ENCODE data around the gene TBC1D7. TPM values are rescaled to one million over a fixed set of nuclear protein-coding genes. Genes with fewer than 3 reads are reported as not detected.
A peak's percentile ranks its signal among the peaks of the same experiment; 100 is the strongest.

The TBC1D7 gene
- total RNA-seq = 10 to 100 TPM; 20.2 to 20.6 TPM

- Mint-ChIP-seq H3K9me3 (no peaks in the 10 kb centered on the region), H3K4me1 (peaks cover 25% of the 10 kb centered on the region)
Observed at GRCh38 chr6:13328076-13328874, at the start of gene TBC1D7. TSS of gene TBC1D7 (minus strand) at chr6:13328537. CDS start at chr6:13326898, 1,639 bp downstream.

GRCh38 chr6:13377054-13377758, 48.9 kb upstream of the TBC1D7 start:
- DNase-seq = no peak
- Mint-ChIP-seq H3K4me1 (peaks cover 28% of the 10 kb centered on the region), H3K27ac (no peak overlapping the region), H3K36me3 (peaks cover 26% of the 10 kb centered on the region), H3K4me3 (no peak overlapping the region), H3K27me3 (no peaks in the 10 kb centered on the region), H3K9me3 (peaks cover 2% of the 10 kb centered on the region)

More at GRCh38 chr6:13328076-13328874, at the start of gene TBC1D7:
- Mint-ChIP-seq H3K27ac (peak within 1 kb of the TSS; percentile 91), H3K36me3 (peaks cover 6% of the 10 kb centered on the region), H3K27me3 (no peaks in the 10 kb centered on the region), H3K4me3 (peak within 1 kb of the TSS; percentile 89)
- peak; percentile 96 for DNase-seq

- Mint-ChIP-seq H3K27me3 (no peaks in the 10 kb centered on the region), H3K36me3 (peaks cover 22% of the 10 kb centered on the region), H3K9me3 (peaks cover 2% of the 10 kb centered on the region), H3K27ac (peak overlapping the region; percentile 86), H3K4me3 (peak overlapping the region; percentile 14), H3K4me1 (peaks cover 31% of the 10 kb centered on the region)
- peak; percentile 71 for DNase-seq
Observed at GRCh38 chr6:13375360-13375878, 47.1 kb upstream of the TBC1D7 start.

DNA sequence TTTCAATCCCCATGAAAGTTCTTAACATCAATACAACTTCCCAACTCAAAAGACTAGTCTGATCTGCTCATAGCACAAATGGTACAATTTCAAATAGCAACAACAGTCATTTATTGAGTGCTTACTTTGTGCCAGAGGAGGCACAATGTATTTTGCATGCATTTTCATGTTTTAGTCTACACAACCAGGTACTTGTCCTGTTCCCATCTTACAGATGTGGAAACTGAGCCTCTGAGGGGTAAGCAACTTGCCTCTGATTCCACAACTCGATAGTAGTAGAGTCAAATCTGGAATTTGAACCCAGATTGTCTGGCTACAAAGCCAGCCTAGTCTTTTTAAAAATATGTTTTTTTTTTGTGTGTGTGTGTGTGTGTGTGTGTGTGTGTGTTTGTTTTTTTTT, 45.6 kb upstream of the TBC1D7 start:
- Mint-ChIP-seq H3K9me3 (peaks cover 2% of the 10 kb centered on the region), H3K4me3 (no peak overlapping the region), H3K27me3 (no peaks in the 10 kb centered on the region), H3K4me1 (peaks cover 31% of the 10 kb centered on the region), H3K36me3 (peaks cover 24% of the 10 kb centered on the region), H3K27ac (no peak overlapping the region)
- no peak for DNase-seq

DNA sequence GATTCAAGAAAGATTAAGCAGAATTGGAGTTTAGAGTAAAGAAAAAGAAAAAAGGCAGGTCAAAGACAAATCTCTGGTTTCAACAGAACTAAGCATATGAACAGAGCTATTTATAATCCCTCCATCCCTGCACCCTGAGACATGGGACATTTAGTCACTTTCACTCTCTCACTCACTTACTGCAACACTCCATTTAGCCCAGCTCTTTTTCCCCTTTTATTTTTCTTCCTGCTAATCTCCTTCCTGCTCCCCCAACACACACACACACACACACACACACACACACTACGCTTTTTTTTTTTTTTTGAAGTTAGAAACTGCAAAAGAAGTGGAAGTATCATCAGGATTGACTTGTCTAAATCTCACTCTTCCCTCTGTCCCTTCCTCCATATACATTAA, 45.1 kb upstream of the TBC1D7 start:
- Mint-ChIP-seq H3K27ac (no peak overlapping the region), H3K36me3 (peaks cover 24% of the 10 kb centered on the region), H3K4me1 (peaks cover 31% of the 10 kb centered on the region), H3K9me3 (peaks cover 2% of the 10 kb centered on the region), H3K27me3 (no peaks in the 10 kb centered on the region), H3K4me3 (no peak overlapping the region)
- no peak for DNase-seq

GRCh38 chr6:13372688-13373487, 44.6 kb upstream of the TBC1D7 start:
- peaks cover 31% of the 10 kb centered on the region for H3K4me1 Mint-ChIP-seq

GRCh38 chr6:13372076-13372475, 43.7 kb upstream of the TBC1D7 start:
- Mint-ChIP-seq H3K4me1 (peaks cover 26% of the 10 kb centered on the region), H3K4me3 (no peak overlapping the region), H3K36me3 (peaks cover 13% of the 10 kb centered on the region), H3K27me3 (no peaks in the 10 kb centered on the region), H3K9me3 (peaks cover 2% of the 10 kb centered on the region), H3K27ac (no peak overlapping the region)
- no peak for DNase-seq

More at GRCh38 chr6:13372688-13373487, 44.6 kb upstream of the TBC1D7 start:
- no peak for DNase-seq
- Mint-ChIP-seq H3K27me3 (no peaks in the 10 kb centered on the region), H3K4me3 (no peak overlapping the region), H3K27ac (no peak overlapping the region), H3K9me3 (peaks cover 2% of the 10 kb centered on the region), H3K36me3 (peaks cover 19% of the 10 kb centered on the region)

DNA sequence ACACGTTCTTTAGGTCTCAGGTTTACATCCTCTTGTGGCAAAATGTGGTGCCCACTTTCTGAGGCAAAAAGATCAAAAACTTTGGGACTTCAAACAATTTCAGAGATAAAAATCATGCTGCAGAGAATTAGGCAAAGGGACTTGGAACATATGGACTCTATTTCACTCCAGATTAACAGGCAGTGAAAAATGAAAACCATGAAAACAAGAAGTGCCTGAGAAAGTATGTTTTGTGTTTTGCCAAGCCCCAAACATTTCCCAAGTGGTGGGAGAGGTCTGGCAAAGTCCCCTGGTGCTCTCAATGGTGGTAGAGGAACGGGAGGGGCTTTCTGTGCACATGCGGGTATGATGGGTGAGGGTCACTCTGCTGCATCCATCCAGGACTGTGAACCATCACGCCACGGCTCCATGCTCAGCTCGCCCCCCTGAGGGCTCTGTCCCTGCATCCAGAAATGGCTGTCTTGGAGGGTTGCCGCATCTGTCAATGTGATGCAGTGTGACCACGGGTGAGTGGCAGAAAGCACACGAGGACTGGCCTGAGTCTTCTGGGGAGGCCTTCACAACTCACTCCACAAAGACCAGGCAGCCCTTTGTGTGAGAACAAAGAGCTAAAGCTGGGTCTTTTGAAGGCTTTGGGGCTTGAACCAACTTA, 43.2 kb upstream of the TBC1D7 start:
- DNase-seq = no peak
- no peaks in the 10 kb centered on the region for H3K27me3 Mint-ChIP-seq
- H3K27ac Mint-ChIP-seq = no peak overlapping the region
- H3K4me3 Mint-ChIP-seq = no peak overlapping the region
- peaks cover 26% of the 10 kb centered on the region for H3K4me1 Mint-ChIP-seq
- peaks cover 2% of the 10 kb centered on the region for H3K9me3 Mint-ChIP-seq
- peaks cover 13% of the 10 kb centered on the region for H3K36me3 Mint-ChIP-seq

GRCh38 chr6:13370623-13371022, 42.3 kb upstream of the TBC1D7 start:
- no peak overlapping the region for H3K4me3 Mint-ChIP-seq
- peaks cover 18% of the 10 kb centered on the region for H3K4me1 Mint-ChIP-seq
- no peak for DNase-seq
- H3K27me3 Mint-ChIP-seq = no peaks in the 10 kb centered on the region
- H3K9me3 Mint-ChIP-seq = no peaks in the 10 kb centered on the region
- no peak overlapping the region for H3K27ac Mint-ChIP-seq
- peaks cover 4% of the 10 kb centered on the region for H3K36me3 Mint-ChIP-seq

DNA sequence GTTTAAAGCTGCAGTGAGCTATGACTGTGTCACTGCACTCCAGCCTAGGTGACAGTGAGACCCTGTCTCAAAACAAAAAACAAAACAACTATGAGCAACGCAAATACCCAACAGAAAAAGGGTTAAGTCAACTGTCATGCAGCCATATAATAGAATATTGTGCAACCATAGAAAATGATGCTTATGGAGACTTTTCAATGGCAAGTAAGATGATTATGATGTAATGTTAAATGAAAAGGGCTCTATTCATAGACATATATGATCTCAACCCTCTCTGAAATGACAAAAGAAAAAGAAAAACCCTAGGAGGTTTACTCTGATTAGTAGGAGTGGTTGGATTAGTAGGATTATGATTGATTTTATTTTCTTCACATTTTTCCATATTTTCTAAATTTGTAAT, 41.3 kb upstream of the TBC1D7 start:
- no peaks in the 10 kb centered on the region for H3K27me3 Mint-ChIP-seq
- no peak for DNase-seq
- no peak overlapping the region for H3K27ac Mint-ChIP-seq
- no peaks in the 10 kb centered on the region for H3K9me3 Mint-ChIP-seq
- H3K36me3 Mint-ChIP-seq = peaks cover 6% of the 10 kb centered on the region
- H3K4me1 Mint-ChIP-seq = peaks cover 11% of the 10 kb centered on the region
- no peak overlapping the region for H3K4me3 Mint-ChIP-seq

DNA sequence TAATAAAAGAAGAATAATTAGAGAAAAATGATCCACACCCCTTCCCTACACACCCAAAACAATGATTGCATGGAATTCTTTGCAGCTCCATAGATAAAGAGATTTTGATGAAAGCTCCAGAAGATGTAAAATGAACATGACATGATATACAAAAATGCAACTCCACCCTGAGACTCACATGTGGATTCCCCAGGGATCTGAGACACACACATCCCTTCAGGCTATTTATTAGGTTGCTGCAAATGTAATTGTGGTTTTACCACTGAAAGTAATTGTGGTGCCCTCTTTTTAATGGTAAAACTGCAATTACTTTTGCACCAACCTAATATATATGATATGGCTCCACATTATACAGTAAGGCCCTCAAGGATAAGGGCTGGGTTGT, 40.4 kb upstream of the TBC1D7 start:
- Mint-ChIP-seq H3K36me3 (peaks cover 8% of the 10 kb centered on the region), H3K9me3 (no peaks in the 10 kb centered on the region), H3K4me1 (peaks cover 9% of the 10 kb centered on the region), H3K27me3 (no peaks in the 10 kb centered on the region), H3K27ac (no peak overlapping the region), H3K4me3 (no peak overlapping the region)
- DNase-seq = no peak

- H3K4me3 Mint-ChIP-seq = no peak overlapping the region
- peaks cover 8% of the 10 kb centered on the region for H3K36me3 Mint-ChIP-seq
- H3K4me1 Mint-ChIP-seq = peaks cover 4% of the 10 kb centered on the region
- H3K9me3 Mint-ChIP-seq = no peaks in the 10 kb centered on the region
- H3K27ac Mint-ChIP-seq = no peak overlapping the region
- no peak for DNase-seq
- H3K27me3 Mint-ChIP-seq = no peaks in the 10 kb centered on the region
Observed at GRCh38 chr6:13368079-13368730, 39.9 kb upstream of the TBC1D7 start.

- Mint-ChIP-seq H3K27ac (no peak overlapping the region), H3K27me3 (no peaks in the 10 kb centered on the region), H3K4me3 (no peak overlapping the region), H3K36me3 (peaks cover 8% of the 10 kb centered on the region), H3K9me3 (no peaks in the 10 kb centered on the region), H3K4me1 (peaks cover 3% of the 10 kb centered on the region)
- no peak for DNase-seq
Observed at GRCh38 chr6:13367396-13367795, 39.1 kb upstream of the TBC1D7 start.

- Mint-ChIP-seq H3K36me3 (peaks cover 8% of the 10 kb centered on the region), H3K9me3 (no peaks in the 10 kb centered on the region), H3K27ac (no peak overlapping the region), H3K4me3 (no peak overlapping the region), H3K27me3 (no peaks in the 10 kb centered on the region), H3K4me1 (peaks cover under 1% of the 10 kb centered on the region)
- DNase-seq = no peak
Observed at GRCh38 chr6:13365320-13365719, 37.0 kb upstream of the TBC1D7 start.
